B cell (primary cell): Measurements from ENCODE around the gene IL3RA. TPM values are rescaled to one million over a fixed set of nuclear protein-coding genes. Genes with fewer than 3 reads are reported as not detected.

ENCODE experiments used
- ATAC-seq: fragments of 200-7000 bp; cut with Tn5 transposase; one replicate; pipeline ENCODE4 v1.10.0; 2021; ENCODE audit warnings: low read depth, mild to moderate bottlenecking, moderate number of reproducible peaks, moderate library complexity
- CTCF ChIA-PET: fragments of 350-600 bp; sonication (Branson Sonifier 250); formaldehyde crosslinking; loops from one replicate; lab custom pipeline; 2021; ENCODE audit warnings: antibody characterized with exemption, inconsistent platforms; lab: Charles Lee
- POLR2A ChIA-PET: fragments of 350-600 bp; sonication (Branson Sonifier 250); formaldehyde crosslinking; loops from one replicate; lab custom pipeline; 2021; ENCODE audit warnings: antibody characterized with exemption; lab: Charles Lee
- DNase-seq: peaks from one replicate; pipeline ENCODE4 v3.0.0; 2013
- H2AFZ ChIP-seq: 2 replicates; pipeline ENCODE4 v1.6.1; 2012; ENCODE audit warnings: mild to moderate bottlenecking, low read depth, low read length; ENCODE audit not compliant: insufficient read depth, poor library complexity, severe bottlenecking
- H3K27ac ChIP-seq, 2 donors: 1 replicate in 1 of 2; 2 replicates in 1 of 2; pipeline ENCODE4 v1.5.1; 2012 to 2013; ENCODE audit warnings: low read length in 2 of 2, mild to moderate bottlenecking in 2 of 2, moderate library complexity in 1 of 2
- H3K27me3 ChIP-seq, 4 experiments: fragments of 200-600 bp in 1 of 4; sonication (generic) in 1 of 4; replicated peaks in 1 of 4; 1 replicate in 2 of 4; 2 replicates in 2 of 4; pipeline versions ENCODE4 v1.6.1 to v1.7.0; 2013 to 2016; ENCODE audit warnings: low read length in 3 of 4, mild to moderate bottlenecking in 2 of 4, mixed read lengths in 1 of 4, moderate library complexity in 1 of 4; ENCODE audit not compliant: insufficient read depth in 4 of 4, control insufficient read depth in 3 of 4; ENCODE audit errors: control extremely low read depth in 1 of 4
- H3K36me3 ChIP-seq, 2 experiments: replicated peaks in 1 of 2; 1 replicate in 1 of 2; 2 replicates in 1 of 2; pipeline versions ENCODE4 v1.6.1 to v1.7.1; 2013; ENCODE audit warnings: low read length in 1 of 2; ENCODE audit not compliant: insufficient read depth in 2 of 2, control insufficient read depth in 1 of 2; ENCODE audit errors: control extremely low read depth in 1 of 2, extremely low read depth in 1 of 2
- H3K4me1 ChIP-seq, 2 donors: fragments of 200-600 bp in 1 of 2; sonication (generic) in 1 of 2; 1 replicate in 1 of 2; 2 replicates in 1 of 2; pipeline versions ENCODE4 v1.5.1 to v1.6.1; 2013 to 2017; ENCODE audit warnings: low read length in 2 of 2; ENCODE audit not compliant: control insufficient read depth in 2 of 2, insufficient read depth in 2 of 2
- H3K4me2 ChIP-seq: replicated peaks from 2 replicates; pipeline ENCODE3; 2012; ENCODE audit warnings: mild to moderate bottlenecking, low read depth, low read length; ENCODE audit not compliant: poor library complexity, severe bottlenecking
- H3K4me3 ChIP-seq, 5 experiments: fragments of 200-600 bp in 1 of 5; sonication (generic) in 1 of 5; 1 replicate in 3 of 5; 2 replicates in 2 of 5; pipeline versions ENCODE4 v1.5.1 to v1.7.0; 2011 to 2016; ENCODE audit warnings: low read length in 4 of 5, mild to moderate bottlenecking in 4 of 5, low read depth in 2 of 5, control low read depth in 1 of 5, moderate library complexity in 1 of 5; ENCODE audit not compliant: insufficient read depth in 1 of 5; ENCODE audit errors: control extremely low read depth in 1 of 5, extremely low read depth in 1 of 5
- H3K79me2 ChIP-seq: fragments of 200-600 bp; sonication (generic); one replicate; pipeline ENCODE4 v1.6.0; 2016; ENCODE audit warnings: low read length; ENCODE audit not compliant: control insufficient read depth, insufficient read depth
- H3K9ac ChIP-seq: fragments of 200-600 bp; sonication (generic); 2 replicates; pipeline ENCODE4 v1.6.1; 2017; ENCODE audit warnings: mild to moderate bottlenecking, low read length, moderate library complexity
- H3K9me3 ChIP-seq, 3 donors: one replicate each; pipeline versions ENCODE4 v1.6.1 to v1.7.1; 2013; ENCODE audit warnings: low read length in 2 of 3; ENCODE audit not compliant: control insufficient read depth in 2 of 3, insufficient read depth in 1 of 3; ENCODE audit errors: control extremely low read depth in 1 of 3
- H4K20me1 ChIP-seq: 2 replicates; pipeline ENCODE4 v1.6.0; 2012; ENCODE audit warnings: mild to moderate bottlenecking, low read length; ENCODE audit not compliant: insufficient read depth, control insufficient read depth, poor library complexity, severe bottlenecking
- H3K27ac Mint-ChIP-seq: one replicate; pipeline ENCODE4 v1.8.0; 2021; ENCODE audit warnings: mixed read lengths
- H3K27me3 Mint-ChIP-seq: one replicate; pipeline ENCODE4 v1.8.0; 2021; ENCODE audit warnings: mixed read lengths
- H3K4me1 Mint-ChIP-seq: one replicate; pipeline ENCODE4 v1.8.0; 2021; ENCODE audit warnings: mixed read lengths
- H3K4me3 Mint-ChIP-seq: one replicate; pipeline ENCODE4 v1.8.0; 2021; ENCODE audit warnings: mixed read lengths
- H3K9me3 Mint-ChIP-seq: one replicate; pipeline ENCODE4 v1.8.0; 2022; ENCODE audit warnings: mixed read lengths; ENCODE audit not compliant: insufficient read depth
- CTCF ChIP-seq: fragments of 200-600 bp; IDR thresholded peaks from one replicate; pipeline ENCODE4 v1.8.0; 2022; ENCODE audit warnings: antibody characterized with exemption, mild to moderate bottlenecking
- EZH2 ChIP-seq: IDR thresholded peaks from 2 replicates; pipeline ENCODE4 v1.6.1; 2012; ENCODE audit warnings: borderline replicate concordance, low read depth, mild to moderate bottlenecking, moderate library complexity, low read length; ENCODE audit not compliant: insufficient read depth, poor library complexity, severe bottlenecking
- WGBS: methylation state at CpG from one replicate; pipeline ENCODE4 v1.1.5; 2013; ENCODE audit warnings: missing lambda C conversion rate; ENCODE audit not compliant: insufficient coverage; 5-methylcytosine and 5-hydroxymethylcytosine counted together
- intact Hi-C: fragments of 100-400 bp; cut with micrococcal nuclease; formaldehyde crosslinking; loops from one replicate; pipeline ENCODE4 v1.10.0; 2022
- polyA plus RNA-seq: library from polyadenylated mRNA; depleted of rRNA; stranded (reverse); fragments of >200 nt; gene quantifications from 2 replicates; pipeline ENCODE4 v1.2.3, GENCODE V29; 2012
- total RNA-seq, 2 donors: library from RNA; stranded (reverse); fragments of 120-200 nt in 1 of 2; gene quantifications; 1 replicate in 1 of 2; 2 replicates in 1 of 2; pipeline versions ENCODE4 v1.2.3 to v1.2.4, GENCODE V29; 2013 to 2022

Gene IL3RA
- total and polyA plus RNA-seq, 2 donors (not counting 1 experiment from before 2014, with no cell fraction given), result 1.6 to 31.6 TPM

DNA sequence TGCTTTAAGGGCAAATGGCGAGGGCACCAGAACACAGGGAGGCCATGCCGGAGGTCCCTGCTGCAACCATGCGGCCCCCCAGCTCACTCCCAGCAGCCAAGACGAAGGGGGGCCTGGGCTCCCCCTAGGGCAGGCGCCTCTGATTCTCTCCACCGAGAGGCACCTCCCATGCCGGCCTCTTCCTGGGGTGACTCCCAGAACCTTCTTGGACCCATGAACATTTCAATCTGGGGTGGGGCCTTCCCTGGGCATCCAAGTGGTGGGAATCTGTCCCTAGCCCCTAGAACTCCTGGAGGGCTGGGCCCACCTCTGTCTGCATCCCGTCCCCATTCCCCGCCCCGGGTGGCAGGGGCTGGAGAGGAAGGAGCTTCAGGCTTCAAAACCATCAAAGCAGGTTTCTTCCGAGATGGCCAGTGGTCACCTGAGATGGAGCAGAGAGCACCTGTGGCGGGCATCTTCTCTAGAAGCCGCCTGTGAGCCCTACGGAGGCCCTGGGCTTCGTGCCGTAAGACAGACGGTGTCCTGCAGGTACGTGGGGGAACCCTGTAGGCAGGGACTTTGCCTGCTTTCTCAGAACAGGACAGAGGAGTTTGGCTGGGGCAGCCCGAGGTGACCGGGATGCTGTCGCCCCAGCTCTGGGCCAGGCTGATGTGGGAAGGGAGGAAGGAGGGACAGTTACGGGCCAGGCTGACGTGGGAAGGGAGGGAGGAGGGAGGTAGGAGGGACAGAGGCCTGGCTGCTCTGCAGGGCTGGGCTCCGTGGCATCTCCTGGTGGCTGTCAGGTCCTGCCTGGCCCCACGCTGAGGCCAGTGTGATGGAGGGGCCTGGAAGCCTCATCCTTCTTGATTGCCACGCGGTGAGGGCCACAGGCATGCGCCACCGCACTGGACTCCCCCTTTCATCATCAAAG is 62.1 kb downstream of the IL3RA start:
- no peak overlapping the region for H3K27ac Mint-ChIP-seq
- Histone ChIP-seq H3K9ac (no peak overlapping the region), H2AFZ (no peak overlapping the region), H3K9me3 (no peaks in the 10 kb centered on the region), H3K27ac (no peak overlapping the region), H4K20me1 (peaks cover 49% of the 10 kb centered on the region), H3K27me3 (no peaks in the 10 kb centered on the region), H3K36me3 (peaks cover 3 to 37% of the 10 kb centered on the region in 2 experiments), H3K4me1 (no peaks in the 10 kb centered on the region), H3K4me3 (no peak overlapping the region), H3K4me2 (no peak overlapping the region), H3K79me2 (peaks cover 28% of the 10 kb centered on the region)
- H3K27me3 Mint-ChIP-seq, result no peaks in the 10 kb centered on the region
- WGBS, result 98% methylated on average over 22 of the region's 29 CpGs
- no peak for TF ChIP-seq CTCF
- no peak for TF ChIP-seq EZH2
- no peak overlapping the region for H3K4me3 Mint-ChIP-seq
- no peak for ATAC-seq
- intact Hi-C loops, result loop anchor here (10.0 kb wide), 1 partner anchor 1126 kb away; no protein-coding TSS in a partner anchor
- peaks cover 13% of the 10 kb centered on the region for H3K4me1 Mint-ChIP-seq
- POLR2A ChIA-PET, result no interaction called here
- DNase-seq, result no peak
- no peaks in the 10 kb centered on the region for H3K9me3 Mint-ChIP-seq
- CTCF ChIA-PET, result no interaction called here

DNA sequence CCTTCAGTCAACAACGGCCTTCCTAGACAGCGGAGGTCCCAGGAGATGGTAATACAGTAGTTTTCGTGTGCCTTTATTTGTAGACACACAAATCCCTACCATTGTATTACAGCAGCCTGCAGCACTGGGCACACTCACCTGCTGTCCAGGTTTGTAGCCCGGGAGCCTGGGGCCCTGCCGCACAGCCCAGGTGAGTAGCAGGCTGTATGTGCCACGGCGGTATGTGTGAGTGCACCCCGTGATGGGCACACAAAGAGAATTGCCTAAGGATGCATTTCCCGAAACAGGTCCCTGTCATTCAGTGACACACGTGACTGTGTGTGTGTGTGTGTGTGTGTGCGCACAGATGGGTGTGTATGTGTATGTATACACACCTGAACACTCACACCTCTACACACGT is 63.5 kb downstream of the IL3RA start:
- Histone ChIP-seq H3K27ac (no peak overlapping the region), H4K20me1 (peaks cover 36% of the 10 kb centered on the region), H3K4me2 (no peak overlapping the region), H3K36me3 (peaks cover 8 to 48% of the 10 kb centered on the region in 2 experiments), H3K79me2 (peaks cover 19% of the 10 kb centered on the region), H3K27me3 (no peaks in the 10 kb centered on the region), H2AFZ (no peak overlapping the region), H3K4me3 (no peak overlapping the region), H3K9ac (no peak overlapping the region), H3K4me1 (no peaks in the 10 kb centered on the region), H3K9me3 (no peaks in the 10 kb centered on the region)
- CTCF ChIA-PET, result no interaction called here
- no peaks in the 10 kb centered on the region for H3K9me3 Mint-ChIP-seq
- no peak overlapping the region for H3K27ac Mint-ChIP-seq
- no peak overlapping the region for H3K4me3 Mint-ChIP-seq
- TF ChIP-seq CTCF, result no peak
- no peak for TF ChIP-seq EZH2
- no peak for ATAC-seq
- intact Hi-C loops, result no loop called here
- no peaks in the 10 kb centered on the region for H3K27me3 Mint-ChIP-seq
- no peak for DNase-seq
- POLR2A ChIA-PET, result no interaction called here
- H3K4me1 Mint-ChIP-seq, result peaks cover 10% of the 10 kb centered on the region
- 100% methylated on average over 2 of the region's 12 CpGs for WGBS
